HEK293T (cell line): Measurements from ENCODE around the gene PKNOX2.

Experiments used
- ARNT ChIP-seq: fragments of 450-650 bp; IDR thresholded peaks from 2 replicates; pipeline ENCODE4 v1.6.1; 2017; ENCODE audit warnings: mild to moderate bottlenecking
- BHLHE40 ChIP-seq: fragments of 450-650 bp; IDR thresholded peaks from 2 replicates; pipeline ENCODE4 v1.6.1; 2016; ENCODE audit warnings: mild to moderate bottlenecking, moderate library complexity, borderline replicate concordance
- ELF4 ChIP-seq: fragments of 450-650 bp; IDR thresholded peaks from 2 replicates; pipeline ENCODE4 v1.6.1; 2017; ENCODE audit warnings: antibody characterized with exemption
- FOXM1 ChIP-seq: fragments of 450-650 bp; IDR thresholded peaks from 2 replicates; pipeline ENCODE4 v1.6.1; 2017; ENCODE audit warnings: mild to moderate bottlenecking, borderline replicate concordance
- HDGF ChIP-seq: fragments of 450-650 bp; IDR thresholded peaks from 2 replicates; pipeline ENCODE4 v1.6.1; 2017; ENCODE audit warnings: antibody characterized with exemption, borderline replicate concordance
- SP1 ChIP-seq: fragments of 450-650 bp; IDR thresholded peaks from 2 replicates; pipeline ENCODE4 v1.6.1; 2017
- ZNF384 ChIP-seq: fragments of 450-650 bp; IDR thresholded peaks from 2 replicates; pipeline ENCODE4 v1.6.1; 2016

DNA sequence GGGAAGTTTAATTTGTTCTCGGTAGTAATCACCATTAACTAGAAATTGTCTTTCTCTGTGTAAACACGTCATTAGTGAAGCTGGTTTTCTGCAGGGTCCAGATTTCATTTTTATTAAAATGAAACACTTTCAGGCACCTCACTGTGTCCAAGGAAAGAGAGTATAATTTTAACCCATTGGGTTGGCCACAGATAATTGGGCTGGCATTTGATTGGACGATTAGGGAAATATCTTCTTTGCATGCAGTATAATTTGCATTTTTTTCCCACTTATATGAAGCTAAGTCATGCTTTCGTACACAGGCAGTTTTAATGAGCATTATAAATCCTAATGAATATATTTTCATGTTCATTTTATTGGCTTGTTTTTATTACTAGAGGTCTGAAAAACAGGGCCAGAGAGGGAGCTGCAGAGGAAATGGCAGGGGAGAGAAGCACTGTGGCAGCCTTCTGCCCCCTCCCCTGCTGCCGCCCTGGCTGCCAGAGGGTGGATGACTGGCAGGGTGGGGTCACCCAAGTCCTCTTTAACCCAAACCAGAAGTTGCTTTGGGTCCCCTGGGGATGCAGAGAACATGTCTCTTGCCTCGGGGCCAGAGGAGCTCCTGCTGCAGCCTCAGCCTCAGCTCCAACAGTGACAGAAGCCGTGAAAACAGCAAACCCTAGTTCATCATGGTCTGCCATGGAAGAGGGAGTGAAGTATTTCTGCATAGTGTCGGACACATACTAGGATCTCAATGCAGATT, 93.9 kb downstream of the PKNOX2 start:
- TF ChIP-seq ARNT (no peak), BHLHE40 (no peak), ZNF384 (no peak), FOXM1 (no peak), ELF4 (no peak), SP1 (no peak), HDGF (no peak)
